Heart left ventricle (tissue), 16 donors: ENCODE data around the gene OVCH1. TPM values are rescaled to one million over a fixed set of nuclear protein-coding genes. Genes with fewer than 3 reads are reported as not detected.

Source experiments
- ATAC-seq, 4 donors: fragments of 200-7000 bp; cut with Tn5 transposase; one replicate each; pipeline ENCODE4 v1.9.1; 2020 to 2022; ENCODE audit warnings: moderate library complexity in 4 of 4, mild to moderate bottlenecking in 3 of 4, moderate number of reproducible peaks in 1 of 4
- DNase-seq, 5 donors: peaks; one replicate each; pipeline ENCODE4 v3.0.0-alpha.2; 2020
- H3K27ac ChIP-seq, 12 donors: fragments of 200-600 bp; sonication (generic) in 4 of 12; one replicate each; pipeline versions ENCODE4 v1.5.0 to v1.8.0; 2016 to 2022; ENCODE audit warnings: mild to moderate bottlenecking in 2 of 12
- H3K27me3 ChIP-seq, 9 donors: fragments of 200-600 bp; sonication (generic) in 2 of 9; one replicate each; pipeline versions ENCODE4 v1.5.1 to v1.8.0; 2016 to 2022; ENCODE audit warnings: mild to moderate bottlenecking in 3 of 9
- H3K36me3 ChIP-seq, 9 donors: fragments of 200-600 bp; sonication (generic) in 2 of 9; one replicate each; pipeline versions ENCODE4 v1.5.0 to v1.8.0; 2018 to 2022; ENCODE audit warnings: mild to moderate bottlenecking in 2 of 9
- H3K4me1 ChIP-seq, 12 donors: fragments of 200-600 bp; sonication (generic) in 4 of 12; one replicate each; pipeline versions ENCODE4 v1.5.0 to v1.8.0; 2016 to 2022; ENCODE audit warnings: mild to moderate bottlenecking in 3 of 12
- H3K4me3 ChIP-seq, 12 donors: fragments of 200-600 bp; sonication (generic) in 4 of 12; one replicate each; pipeline versions ENCODE4 v1.5.0 to v1.8.0; 2017 to 2022; ENCODE audit warnings: mild to moderate bottlenecking in 9 of 12, moderate library complexity in 4 of 12
- H3K9me3 ChIP-seq, 12 donors: fragments of 200-600 bp; sonication (generic) in 4 of 12; one replicate each; pipeline versions ENCODE4 v1.5.0 to v1.8.0; 2016 to 2022; ENCODE audit warnings: mild to moderate bottlenecking in 1 of 12
- CTCF ChIP-seq, 12 donors: fragments of 200-600 bp; sonication (generic) in 4 of 12; IDR thresholded peaks; one replicate each; pipeline versions ENCODE4 v1.5.0 to v1.8.0; 2018 to 2022; ENCODE audit warnings: antibody characterized with exemption in 12 of 12, mild to moderate bottlenecking in 5 of 12
- POLR2A ChIP-seq, 2 donors: fragments of 450-650 bp; IDR thresholded peaks; one replicate each; pipeline ENCODE4 v1.6.1; 2017; ENCODE audit warnings: antibody characterized with exemption in 2 of 2, mild to moderate bottlenecking in 2 of 2, moderate library complexity in 2 of 2
- WGBS, 4 donors: extraction: QIAGEN DNeasy Blood & Tissue Kit in 2 of 4; methylation state at CpG; one replicate each; pipeline versions ENCODE4 v1.1.5 to v1.1.7; 2013 to 2018; 5-methylcytosine and 5-hydroxymethylcytosine counted together
- intact Hi-C, 10 donors: fragments of 100-400 bp; cut with DNase I; formaldehyde crosslinking; loops; one replicate each; pipeline versions ENCODE4 v1.11.1 to v1.14.2; 2022
- polyA plus RNA-seq, 2 donors: library from polyadenylated mRNA; stranded (reverse); fragments of 200-250 nt; gene quantifications; one replicate each; pipeline ENCODE4 v1.2.3, GENCODE V29; 2013
- total RNA-seq, 9 donors: library from RNA; depleted of rRNA in 2 of 9; stranded (reverse); fragments of >200 nt in 2 of 9; fragmentation: NEBNext Ultra II Directional in 3 of 9; extraction: Animal tissue kit (Norgen Biotek cat#: 25700) in 3 of 9; gene quantifications; one replicate each; pipeline versions ENCODE4 v1.1.0 to v1.2.4, GENCODE V29; 2016 to 2023
- donor health status: ischemic (EF 13 %, LVEDD 7.1; RV severe dilation, severe dysfunction).
- donor health status: healthy with polysubstance abuse.
- donor health status: DM: no; HTN: yes; CAD: no.
- donor health status: DM: no; HTN: no; CAD: no.
- donor health status: ischemic (EF 25% LVEDD 6.9; RV normal size, moderate dysfunction).
- donor health status: ischemic (EF 25% LVEDD 5.7; RV mildly dilated, moderate dysfunction).
- donor health status: healthy.
- donor health status: DM: yes; HTN: yes; CAD: no.
- donor health status: ischemic (EF 35%, LVEDD 5.7; RV mildly dilated, moderate dysfunction).
- donor health status: nonischemic (EF 11% LVEDD 7.7; RV severe dilation, severe dysfunction).
- donor health status: DM: yes; HTN: yes; CAD: no.
- donor health status: PGD.
- donor health status: ischemic (EF 29% LVEDD 5.4; RV normal size, mild dysfunction).
- donor health status: nonischemic (EF 23%, LVEDD 6.1; RV moderate dilation, normal function).

The OVCH1 gene
- total and polyA plus RNA-seq, 11 donors = 0.09 to 0.18 (median 0.13) TPM; not detected in 7

DNA sequence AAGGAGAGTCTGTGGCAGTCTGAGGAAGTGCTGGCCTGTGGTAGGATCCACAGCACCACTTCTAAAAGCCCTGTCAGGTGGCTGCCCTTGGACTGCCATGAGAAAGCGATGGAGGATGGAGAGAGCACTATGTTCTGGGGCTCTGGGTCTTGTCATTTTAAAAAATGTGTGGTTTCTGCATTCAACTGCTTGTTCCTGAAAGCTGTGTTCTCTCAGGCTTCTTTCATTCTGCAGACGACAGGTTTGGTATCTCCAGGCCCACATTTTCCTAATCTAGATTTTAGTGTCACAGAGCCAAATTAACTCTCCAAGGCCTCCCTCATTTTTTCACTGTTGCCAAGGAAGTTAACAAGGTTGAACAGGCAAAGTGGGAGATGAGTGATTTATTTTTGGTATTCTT, 10.5 kb downstream of the OVCH1 start:
- ATAC-seq = no peak
- H3K4me1 ChIP-seq = no peaks in the 10 kb centered on the region
- 53 to 66% (median 61%) methylated on average over 2 of the region's 2 CpGs for WGBS, 4 donors
- no peak for DNase-seq
- H3K27me3 ChIP-seq = no peaks in the 10 kb centered on the region
- TF ChIP-seq CTCF (IDR thresholded peaks at IDR 0.05) = no peak
- no peak for TF ChIP-seq POLR2A (IDR thresholded peaks at IDR 0.05)
- intact Hi-C loops = no loop called here
- no peaks in the 10 kb centered on the region for H3K9me3 ChIP-seq
- H3K36me3 ChIP-seq = peaks cover 0 to 5% (median 0%) of the 10 kb centered on the region in 9 donors
- H3K4me3 ChIP-seq = no peak overlapping the region
- no peak overlapping the region for H3K27ac ChIP-seq

- intact Hi-C loops = no loop called here
- H3K9me3 ChIP-seq = no peaks in the 10 kb centered on the region
- no peaks in the 10 kb centered on the region for H3K4me1 ChIP-seq
- no peak overlapping the region for H3K27ac ChIP-seq
- DNase-seq (no peak), ATAC-seq (no peak)
- H3K36me3 ChIP-seq = no peaks in the 10 kb centered on the region
- no peak for TF ChIP-seq CTCF (IDR thresholded peaks at IDR 0.05)
- no peak for TF ChIP-seq POLR2A (IDR thresholded peaks at IDR 0.05)
- no peak overlapping the region for H3K4me3 ChIP-seq
- H3K27me3 ChIP-seq = no peaks in the 10 kb centered on the region
- 75 to 81% (median 78%) methylated on average over 4 of the region's 4 CpGs for WGBS, 4 donors
Measured at GRCh38 chr12:29463198-29463597, 34.3 kb downstream of the OVCH1 start.

DNA sequence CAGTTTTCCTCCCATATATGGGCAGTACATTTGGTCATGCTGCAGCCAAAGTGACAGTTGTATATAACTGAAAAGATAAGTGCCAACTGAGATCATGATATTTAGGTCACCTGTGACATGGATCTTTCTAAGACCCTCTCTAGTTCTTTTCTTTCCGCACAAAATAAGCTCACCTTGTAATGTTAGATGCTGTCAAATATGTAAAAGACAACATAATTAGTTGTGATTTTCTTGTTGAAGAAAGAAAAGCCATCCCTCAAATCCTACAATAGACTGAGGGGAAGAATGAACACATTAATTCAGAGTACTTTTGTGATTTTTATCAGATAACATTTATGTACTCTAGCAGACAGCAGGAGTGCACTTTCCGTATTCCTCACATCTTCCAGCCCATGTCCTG, 37.4 kb downstream of the OVCH1 start:
- no peak overlapping the region for H3K27ac ChIP-seq
- no peak for ATAC-seq
- H3K4me3 ChIP-seq = no peak overlapping the region
- H3K9me3 ChIP-seq = no peaks in the 10 kb centered on the region
- TF ChIP-seq POLR2A (IDR thresholded peaks at IDR 0.05) = no peak
- TF ChIP-seq CTCF (IDR thresholded peaks at IDR 0.05) = no peak
- intact Hi-C loops = no loop called here
- H3K4me1 ChIP-seq = no peaks in the 10 kb centered on the region
- H3K27me3 ChIP-seq = no peaks in the 10 kb centered on the region
- no peak for DNase-seq
- 80 to 96% (median 89%) methylated on average over 2 of the region's 2 CpGs for WGBS, 4 donors
- H3K36me3 ChIP-seq = no peaks in the 10 kb centered on the region

- intact Hi-C loops = no loop called here
- H3K4me1 ChIP-seq = no peaks in the 10 kb centered on the region
- no peak for DNase-seq
- H3K4me3 ChIP-seq = no peak overlapping the region
- peaks cover 0 to 6% (median 0%) of the 10 kb centered on the region in 12 donors for H3K9me3 ChIP-seq
- no peaks in the 10 kb centered on the region for H3K27me3 ChIP-seq
- no peak for ATAC-seq
- WGBS, 4 donors = 57 to 83% (median 65%) methylated on average over 1 of the region's 1 CpG
- no peaks in the 10 kb centered on the region for H3K36me3 ChIP-seq
- no peak overlapping the region for H3K27ac ChIP-seq
- no peak for TF ChIP-seq POLR2A (IDR thresholded peaks at IDR 0.05)
- no peak for TF ChIP-seq CTCF (IDR thresholded peaks at IDR 0.05)
Measured at GRCh38 chr12:29455087-29455486, 42.4 kb downstream of the OVCH1 start.
